DOHH2 (cell line): ENCODE measurements around the gene DSE.

Experiments used
- H3F3A ChIP-seq: fragments of 200-600 bp; sonication (generic), shearing (Covaris generic); 2 replicates; pipeline ENCODE4 v1.6.0; 2016; ENCODE audit warnings: antibody characterized with exemption, mild to moderate bottlenecking; ENCODE audit not compliant: control insufficient read depth, insufficient read depth
- H3K27ac ChIP-seq: fragments of 200-600 bp; sonication (generic); 2 replicates; pipeline ENCODE4 v1.5.1; 2014; ENCODE audit warnings: low read depth, mild to moderate bottlenecking, low read length, moderate library complexity
- H3K27me3 ChIP-seq: fragments of 200-600 bp; sonication (generic); 2 replicates; pipeline ENCODE4 v1.6.1; 2014; ENCODE audit warnings: mild to moderate bottlenecking, low read length, mixed read lengths; ENCODE audit not compliant: control insufficient read depth
- H3K36me3 ChIP-seq: fragments of 200-600 bp; sonication (generic); 2 replicates; pipeline ENCODE4 v1.6.1; 2014; ENCODE audit warnings: mild to moderate bottlenecking, low read length, moderate library complexity, mixed read lengths; ENCODE audit not compliant: control insufficient read depth
- H3K4me1 ChIP-seq: fragments of 200-600 bp; sonication (generic); 2 replicates; pipeline ENCODE4 v1.6.1; 2014; ENCODE audit warnings: mild to moderate bottlenecking, low read length, mixed read lengths; ENCODE audit not compliant: control insufficient read depth
- H3K4me2 ChIP-seq: fragments of 200-600 bp; sonication (generic); 2 replicates; pipeline ENCODE4 v1.6.0; 2014; ENCODE audit warnings: mild to moderate bottlenecking, low read length, moderate library complexity
- H3K4me3 ChIP-seq: fragments of 200-600 bp; sonication (generic); 2 replicates; pipeline ENCODE4 v1.5.1; 2014; ENCODE audit warnings: mild to moderate bottlenecking, low read length, mixed read lengths
- H3K79me2 ChIP-seq: fragments of 200-600 bp; sonication (generic); 2 replicates; pipeline ENCODE4 v1.6.1; 2014; ENCODE audit warnings: mild to moderate bottlenecking, low read length, mixed read lengths; ENCODE audit not compliant: control insufficient read depth
- H3K9me2 ChIP-seq: fragments of 200-600 bp; sonication (generic); replicated peaks from 2 replicates; pipeline ENCODE4 v1.6.1; 2014; ENCODE audit warnings: mild to moderate bottlenecking, low read length, mixed read lengths; ENCODE audit not compliant: control insufficient read depth
- H3K9me3 ChIP-seq: fragments of 200-600 bp; sonication (generic); 2 replicates; pipeline ENCODE4 v1.6.1; 2014; ENCODE audit warnings: antibody characterized with exemption, low read length, mixed read lengths; ENCODE audit not compliant: control insufficient read depth, insufficient read depth
- H4K20me1 ChIP-seq: fragments of 200-600 bp; sonication (generic); 2 replicates; pipeline ENCODE4 v1.6.0; 2014; ENCODE audit warnings: low read depth, mild to moderate bottlenecking, antibody characterized with exemption, low read length, moderate library complexity; ENCODE audit not compliant: control insufficient read depth, insufficient read depth
- CTCF ChIP-seq: fragments of 200-600 bp; sonication (generic); IDR thresholded peaks from one replicate; pipeline ENCODE4 v1.5.1; 2014; ENCODE audit warnings: antibody characterized with exemption, mild to moderate bottlenecking, low read depth, low read length; ENCODE audit not compliant: poor library complexity, severe bottlenecking
- EZH2phosphoT487 ChIP-seq: fragments of 200-600 bp; sonication (generic); IDR thresholded peaks from 2 replicates; pipeline ENCODE4 v1.6.1; 2017; ENCODE audit warnings: borderline replicate concordance, mild to moderate bottlenecking, antibody characterized with exemption, low read length, moderate library complexity, mixed read lengths

DSE gene

GRCh38 chr6:116446399-116446798 lies 75.7 kb downstream of the DSE start:
- no peak overlapping the region for H3K4me2 ChIP-seq

GRCh38 chr6:116447052-116447451 lies 76.3 kb downstream of the DSE start:
- Histone ChIP-seq H3K27me3 (peaks cover 24% of the 10 kb centered on the region; the same call in 1 of the 2 replicates), H3K27ac (no peak overlapping the region), H3K4me1 (no peaks in the 10 kb centered on the region), H3K9me3 (no peaks in the 10 kb centered on the region), H3K36me3 (no peaks in the 10 kb centered on the region), H3K4me3 (no peak overlapping the region), H3K9me2 (no peaks in the 10 kb centered on the region), H4K20me1 (no peaks in the 10 kb centered on the region), H3F3A (no peaks in the 10 kb centered on the region), H3K79me2 (no peaks in the 10 kb centered on the region), H3K4me2 (no peak overlapping the region)
- TF ChIP-seq EZH2phosphoT487, result no peak
- TF ChIP-seq CTCF, result no peak

More at GRCh38 chr6:116446399-116446798, 75.7 kb downstream of the DSE start:
- peaks cover 25% of the 10 kb centered on the region; the same call in 1 of the 2 replicates for H3K27me3 ChIP-seq
- no peaks in the 10 kb centered on the region for H3K9me3 ChIP-seq
- H3K36me3 ChIP-seq, result no peaks in the 10 kb centered on the region
- no peak overlapping the region for H3K4me3 ChIP-seq
- no peak for TF ChIP-seq CTCF
- H3K4me1 ChIP-seq, result no peaks in the 10 kb centered on the region
- H3K9me2 ChIP-seq, result no peaks in the 10 kb centered on the region
- no peaks in the 10 kb centered on the region for H3K79me2 ChIP-seq
- H3F3A ChIP-seq, result no peaks in the 10 kb centered on the region
- no peak overlapping the region for H3K27ac ChIP-seq
- H4K20me1 ChIP-seq, result no peaks in the 10 kb centered on the region

- H3K4me3 ChIP-seq, result no peak overlapping the region
These were observed 76.8 kb downstream of the DSE start for GRCh38 chr6:116447496-116448011.

More at GRCh38 chr6:116447496-116448011, 76.8 kb downstream of the DSE start:
- Histone ChIP-seq H3K27ac (no peak overlapping the region), H4K20me1 (no peaks in the 10 kb centered on the region), H3K27me3 (peaks cover 20% of the 10 kb centered on the region; the same call in 1 of the 2 replicates), H3K36me3 (no peaks in the 10 kb centered on the region), H3K4me2 (no peak overlapping the region), H3K9me2 (no peaks in the 10 kb centered on the region), H3K4me1 (no peaks in the 10 kb centered on the region), H3K9me3 (no peaks in the 10 kb centered on the region), H3F3A (no peaks in the 10 kb centered on the region), H3K79me2 (no peaks in the 10 kb centered on the region)
- TF ChIP-seq EZH2phosphoT487, result no peak
- no peak for TF ChIP-seq CTCF
